C4-2B (cell line): ENCODE results near the gene CNTN4.

Source experiments
- H3K27ac ChIP-seq: fragments of 450-650 bp; 2 replicates; pipeline ENCODE4 v1.5.1; 2017
- ZFX ChIP-seq: fragments of 450-650 bp; IDR thresholded peaks from 2 replicates; pipeline ENCODE4 v1.6.1; 2017
- TF ChIP-seq, protein P1 (sequence below): fragments of 450-650 bp; conservative IDR thresholded peaks from 2 replicates; pipeline ENCODE4 v1.5.1; 2017; ENCODE audit warnings: mild to moderate bottlenecking

Gene CNTN4

DNA sequence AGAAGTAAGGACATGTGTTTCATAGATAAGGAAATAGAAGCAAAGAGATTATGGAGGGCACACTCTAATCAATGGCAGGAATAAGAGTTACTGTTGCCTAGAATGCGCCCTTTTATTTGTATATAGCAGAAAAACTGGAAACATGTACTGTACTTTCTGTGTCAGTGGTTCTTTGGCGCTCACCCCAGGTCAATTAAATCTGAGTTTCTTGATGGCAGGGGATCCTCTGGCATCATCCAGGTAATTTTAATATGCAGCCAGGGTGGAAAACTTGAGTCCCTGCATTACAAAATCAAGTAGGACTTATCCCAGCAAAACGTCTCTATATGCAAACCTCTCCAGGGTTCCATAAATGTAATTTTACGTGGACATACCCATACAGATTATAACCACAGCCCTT, 727.4 kb downstream of the CNTN4 start:
- no peak for TF ChIP-seq ZFX
- TF ChIP-seq, protein P1, sequence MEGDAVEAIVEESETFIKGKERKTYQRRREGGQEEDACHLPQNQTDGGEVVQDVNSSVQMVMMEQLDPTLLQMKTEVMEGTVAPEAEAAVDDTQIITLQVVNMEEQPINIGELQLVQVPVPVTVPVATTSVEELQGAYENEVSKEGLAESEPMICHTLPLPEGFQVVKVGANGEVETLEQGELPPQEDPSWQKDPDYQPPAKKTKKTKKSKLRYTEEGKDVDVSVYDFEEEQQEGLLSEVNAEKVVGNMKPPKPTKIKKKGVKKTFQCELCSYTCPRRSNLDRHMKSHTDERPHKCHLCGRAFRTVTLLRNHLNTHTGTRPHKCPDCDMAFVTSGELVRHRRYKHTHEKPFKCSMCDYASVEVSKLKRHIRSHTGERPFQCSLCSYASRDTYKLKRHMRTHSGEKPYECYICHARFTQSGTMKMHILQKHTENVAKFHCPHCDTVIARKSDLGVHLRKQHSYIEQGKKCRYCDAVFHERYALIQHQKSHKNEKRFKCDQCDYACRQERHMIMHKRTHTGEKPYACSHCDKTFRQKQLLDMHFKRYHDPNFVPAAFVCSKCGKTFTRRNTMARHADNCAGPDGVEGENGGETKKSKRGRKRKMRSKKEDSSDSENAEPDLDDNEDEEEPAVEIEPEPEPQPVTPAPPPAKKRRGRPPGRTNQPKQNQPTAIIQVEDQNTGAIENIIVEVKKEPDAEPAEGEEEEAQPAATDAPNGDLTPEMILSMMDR = no peak
- no peak overlapping the region for H3K27ac ChIP-seq

DNA sequence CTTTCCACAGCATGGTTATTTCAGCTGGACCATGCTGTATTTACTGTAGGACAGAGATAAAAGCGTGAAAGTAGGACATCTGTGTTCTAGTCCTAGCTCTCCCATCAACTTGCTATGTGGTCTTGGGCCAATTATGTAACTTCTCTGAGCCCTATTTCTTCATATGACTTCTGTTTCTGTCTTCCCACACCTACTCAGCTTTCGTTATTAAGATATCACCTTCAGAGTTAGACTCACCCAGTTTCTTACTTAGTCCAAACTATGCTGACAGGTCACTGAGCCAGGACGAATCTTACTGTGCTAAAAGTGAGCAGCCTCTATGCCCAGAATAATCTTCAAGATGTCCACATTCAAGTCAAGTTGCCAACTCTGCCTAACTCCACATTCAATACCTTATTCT, 727.8 kb downstream of the CNTN4 start:
- no peak overlapping the region for H3K27ac ChIP-seq

DNA sequence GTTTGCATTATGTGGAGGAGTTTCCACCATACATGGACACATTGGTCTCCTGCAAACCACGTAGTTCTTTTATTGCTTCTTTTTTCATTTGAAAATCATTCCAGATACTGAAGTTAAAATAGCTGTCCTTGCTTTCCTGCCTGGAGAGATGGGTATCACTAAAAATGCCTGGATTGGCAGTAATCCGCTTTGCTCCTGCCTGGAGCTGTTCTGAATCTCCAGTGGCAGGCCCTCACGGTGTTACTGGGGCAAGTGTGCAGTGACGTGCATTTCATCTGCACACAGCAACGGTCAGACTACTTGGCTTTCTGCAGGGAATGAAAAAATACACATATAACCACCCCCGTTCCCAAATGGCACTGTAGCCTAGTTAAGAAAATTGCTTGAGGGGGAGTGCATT, 738.6 kb downstream of the CNTN4 start:
- no peak overlapping the region for H3K27ac ChIP-seq
- no peak for TF ChIP-seq ZFX
- TF ChIP-seq, protein P1 = no peak

More for the DNA sequence above, 727.8 kb downstream of the CNTN4 start:
- TF ChIP-seq, protein P1 = no peak
- no peak for TF ChIP-seq ZFX

DNA sequence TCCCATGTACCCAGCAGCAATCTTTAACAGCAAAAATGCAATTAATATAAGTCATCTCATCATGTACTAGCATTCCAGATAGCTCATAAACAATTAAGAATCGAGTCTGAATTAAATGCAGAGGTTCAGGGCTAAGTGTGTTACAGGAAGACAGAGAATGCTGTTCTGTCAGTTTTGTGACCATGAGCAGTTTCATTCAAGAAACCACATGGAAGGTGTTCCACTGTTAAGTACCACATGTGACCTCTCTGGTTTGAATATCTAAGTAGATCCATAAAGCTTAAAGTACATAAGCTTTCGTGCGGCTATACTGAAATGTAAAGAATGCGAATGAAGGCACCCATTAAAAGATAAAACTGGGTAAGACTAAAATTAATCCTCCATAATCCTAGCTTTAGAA, 739.2 kb downstream of the CNTN4 start:
- no peak for TF ChIP-seq ZFX
- TF ChIP-seq, protein P1 = no peak
- no peak overlapping the region for H3K27ac ChIP-seq

DNA sequence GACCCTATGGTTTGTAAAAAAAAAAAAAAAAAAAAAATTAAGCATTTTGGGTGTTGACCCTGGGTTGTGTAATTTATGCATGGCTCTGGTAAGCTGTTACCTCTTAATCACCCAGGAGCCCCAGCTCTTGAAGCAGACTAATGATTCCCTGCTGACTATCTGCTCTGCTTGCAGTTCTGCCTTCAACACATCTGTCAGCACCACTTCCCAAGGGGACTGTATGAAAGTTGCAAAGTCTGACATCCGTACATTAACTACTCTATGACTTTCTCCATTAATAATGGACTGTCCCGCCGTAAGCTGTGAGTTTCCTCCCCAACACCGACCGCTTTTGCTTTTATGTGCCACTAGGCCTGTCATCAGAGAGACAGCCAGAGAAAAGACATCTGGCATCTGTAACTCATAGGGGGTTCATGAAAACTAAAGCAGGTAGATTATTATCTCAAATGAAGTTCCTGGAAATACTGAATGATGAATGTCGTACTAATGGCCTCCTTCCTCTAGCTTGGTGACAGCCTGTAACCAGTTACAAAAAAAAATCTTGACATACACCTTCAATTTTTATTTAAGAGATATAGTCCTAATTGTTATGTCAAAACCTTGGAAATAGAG, 740.0 kb downstream of the CNTN4 start:
- H3K27ac ChIP-seq = no peak overlapping the region

DNA sequence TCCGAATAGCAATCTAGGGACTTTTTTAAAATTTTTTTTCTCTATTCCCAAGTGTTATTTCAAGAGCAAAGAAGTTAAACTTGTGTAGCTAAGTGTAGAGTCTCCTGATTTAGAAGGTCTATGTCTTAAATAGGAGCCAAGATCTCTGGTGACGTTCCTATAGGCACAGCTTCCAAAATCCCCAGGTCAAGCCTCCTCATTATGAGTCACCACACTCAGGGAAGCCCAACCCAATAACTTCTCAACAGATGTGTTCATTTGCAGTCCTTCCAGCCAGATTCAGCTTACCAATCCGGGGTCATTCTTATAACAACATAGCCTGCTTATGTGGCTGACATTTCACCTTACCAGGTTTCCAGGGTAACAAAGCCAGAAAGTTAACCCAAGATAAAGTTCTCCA, 741.2 kb downstream of the CNTN4 start:
- TF ChIP-seq ZFX = no peak
- TF ChIP-seq, protein P1 = no peak
- no peak overlapping the region for H3K27ac ChIP-seq

More for the DNA sequence above, 740.0 kb downstream of the CNTN4 start:
- TF ChIP-seq, protein P1 = no peak
- TF ChIP-seq ZFX = no peak

DNA sequence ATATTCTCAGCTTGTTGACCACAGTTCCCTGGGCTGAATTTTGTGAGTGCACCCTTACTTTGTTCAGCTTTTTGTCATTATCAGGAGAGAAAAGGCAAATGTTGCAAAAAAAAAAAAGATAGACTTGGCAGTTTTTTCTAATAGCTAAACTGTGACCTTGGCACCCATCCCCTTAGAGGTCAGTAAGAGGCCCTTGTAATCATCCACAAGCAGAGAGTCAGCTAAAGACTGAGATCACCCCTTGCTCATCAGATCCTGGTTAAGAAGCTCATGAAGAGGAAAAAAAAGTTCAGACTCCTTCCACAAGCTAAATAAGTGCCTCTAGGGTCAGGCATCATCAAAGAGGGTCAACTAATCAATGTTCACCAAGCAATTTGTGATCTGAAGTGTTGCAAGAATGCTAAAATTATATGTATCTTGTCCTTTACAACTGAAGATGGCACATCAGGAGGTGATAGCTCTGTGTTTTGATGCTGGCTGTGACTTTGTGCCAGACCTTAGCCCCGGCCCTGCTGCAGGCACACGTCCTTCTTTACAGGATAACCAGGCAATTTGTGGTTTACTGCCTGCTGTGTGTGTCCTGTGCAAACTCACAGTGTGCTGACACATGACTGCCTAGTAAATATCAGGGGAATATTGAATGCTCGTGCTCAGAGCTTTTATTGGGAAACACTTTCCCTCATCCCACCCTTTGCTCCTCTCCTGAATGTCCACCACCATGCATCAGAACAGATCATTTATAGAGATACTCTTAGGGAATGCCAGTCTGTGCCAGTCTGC, 748.6 kb downstream of the CNTN4 start:
- TF ChIP-seq ZFX = no peak
- TF ChIP-seq, protein P1 = no peak
- no peak overlapping the region for H3K27ac ChIP-seq
